ENCODE data around the gene APIP.

The APIP gene

GRCh38 chr11:34844463-34845112 is 71.6 kb downstream of the APIP start:
- no peak for DNase-seq (ENCODE audit: low read depth in 2 of 3, low spot score in 2 of 3)

DNA sequence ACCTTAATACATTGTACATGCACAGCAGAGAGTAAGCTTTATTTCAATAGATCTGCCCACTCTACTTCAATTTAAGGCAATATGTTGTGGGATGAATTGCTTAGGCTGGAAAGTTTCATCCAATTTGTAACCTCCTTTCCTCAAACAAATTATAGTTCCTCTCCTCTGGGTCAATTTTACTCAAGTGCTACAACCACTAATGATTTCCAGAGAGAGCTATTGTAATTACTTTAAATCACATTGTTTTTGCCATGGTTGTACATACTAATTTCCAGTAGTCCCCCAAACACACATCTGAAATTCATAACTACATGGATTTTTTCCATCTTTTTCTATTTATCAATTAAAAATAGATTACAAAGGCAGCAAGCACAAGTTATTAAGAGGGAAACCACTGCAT is 72.9 kb downstream of the APIP start:
- DNase-seq (ENCODE audit: low read depth in 2 of 3, low spot score in 2 of 3) = no peak

GRCh38 chr11:34840736-34841386 is 75.3 kb downstream of the APIP start:
- DNase-seq (ENCODE audit: low read depth in 2 of 3, low spot score in 2 of 3) = no peak

GRCh38 chr11:34839969-34840368 is 76.2 kb downstream of the APIP start:
- DNase-seq (ENCODE audit: low read depth in 2 of 3, low spot score in 2 of 3) = no peak

DNA sequence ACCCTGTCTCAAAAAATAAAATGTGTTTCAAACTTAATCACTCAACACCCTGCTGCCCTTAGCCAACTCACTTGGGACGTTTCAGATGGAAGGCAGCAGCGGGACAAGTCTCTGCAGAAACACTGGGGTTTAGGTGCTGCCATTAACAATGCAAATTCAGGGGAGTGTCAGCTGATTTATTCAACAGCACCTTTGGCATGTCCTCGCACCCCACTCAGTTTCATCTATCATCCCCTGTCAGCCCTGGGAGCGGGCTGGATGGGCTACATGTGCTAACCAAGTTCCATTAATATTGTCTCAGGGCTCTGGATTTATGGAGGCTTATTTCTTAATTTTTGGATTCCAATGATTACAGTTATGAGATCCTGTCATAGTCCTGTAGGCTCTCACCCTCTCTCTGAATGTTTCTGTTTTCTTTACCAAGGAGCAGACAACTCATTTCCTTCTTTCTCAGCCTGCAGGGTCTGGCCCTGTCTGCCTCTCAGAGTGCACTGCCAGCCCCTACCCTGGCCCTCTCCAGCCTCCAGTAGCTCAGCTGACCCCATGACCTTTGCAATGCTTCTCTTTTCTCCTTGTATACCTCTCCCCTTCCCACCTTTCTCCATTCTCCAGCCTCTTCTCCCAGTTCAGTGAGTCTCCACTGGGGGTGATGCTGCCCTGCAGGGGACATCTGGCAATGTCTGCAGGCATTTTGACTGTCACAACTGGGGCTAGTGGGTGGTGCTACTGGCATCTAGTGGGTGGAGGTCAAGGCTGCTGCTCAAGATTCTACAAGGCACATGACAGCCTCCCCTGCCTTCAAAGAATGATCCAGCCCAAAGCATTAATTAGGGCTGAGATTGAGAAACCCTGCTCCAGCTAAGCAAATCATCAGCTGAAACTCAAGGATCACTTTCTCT is 79.0 kb downstream of the APIP start:
- no peak for DNase-seq (ENCODE audit: low read depth in 2 of 3, low spot score in 2 of 3)

DNA sequence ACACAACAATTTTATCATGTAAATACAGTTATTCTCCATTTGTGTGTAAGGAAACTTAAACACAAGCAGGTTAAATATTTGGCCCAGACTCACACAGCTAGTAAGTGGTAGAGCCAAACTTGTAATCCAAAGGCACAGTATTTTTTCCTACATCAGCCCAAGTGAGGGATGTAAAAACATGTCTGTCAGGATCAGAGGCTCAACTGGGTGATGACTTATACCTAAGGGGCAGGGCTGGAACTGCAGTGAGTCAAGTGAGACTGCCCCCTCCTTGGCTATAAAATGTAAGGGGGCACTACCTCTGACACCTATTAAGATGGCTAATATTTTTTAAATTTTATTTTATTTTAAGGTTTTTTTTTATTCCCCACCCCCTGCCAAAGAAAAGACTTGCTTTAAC is 82.6 kb downstream of the APIP start:
- DNase-seq (ENCODE audit: low read depth in 2 of 3, low spot score in 2 of 3) = no peak
